GM23248 (cell line): ENCODE results near the gene FGFR2. TPM values are rescaled to one million over a fixed set of nuclear protein-coding genes. Genes with fewer than 3 reads are reported as not detected.
"Not testable (repeated sequence)": the region's sequence is repeated elsewhere in the genome, so short reads cannot be mapped to it uniquely, and the experiment has no call there.

Source experiments
- DNase-seq: peaks from one replicate; pipeline ENCODE4 v3.0.0-alpha.2; 2015
- H2AFZ ChIP-seq: fragments of 200-600 bp; sonication (generic); 2 replicates; pipeline ENCODE4 v1.6.1; 2016; ENCODE audit warnings: antibody characterized with exemption
- H3F3A ChIP-seq: fragments of 200-600 bp; sonication (generic); 2 replicates; pipeline ENCODE4 v1.6.1; 2016; ENCODE audit warnings: mild to moderate bottlenecking, antibody characterized with exemption, mixed run types; ENCODE audit not compliant: insufficient read depth
- H3K27ac ChIP-seq: fragments of 200-600 bp; sonication (generic); 2 replicates; pipeline ENCODE4 v1.5.1; 2016; ENCODE audit warnings: mild to moderate bottlenecking
- H3K27me3 ChIP-seq: fragments of 200-600 bp; sonication (generic); replicated peaks from 2 replicates; pipeline ENCODE4 v1.6.1; 2016; ENCODE audit warnings: mild to moderate bottlenecking; ENCODE audit not compliant: insufficient read depth
- H3K36me3 ChIP-seq: fragments of 200-600 bp; sonication (generic); 2 replicates; pipeline ENCODE4 v1.6.1; 2016; ENCODE audit warnings: low read depth, mild to moderate bottlenecking
- H3K4me1 ChIP-seq: fragments of 200-600 bp; sonication (generic); 2 replicates; pipeline ENCODE4 v1.6.1; 2016; ENCODE audit warnings: mild to moderate bottlenecking; ENCODE audit not compliant: insufficient read depth
- H3K4me2 ChIP-seq: fragments of 200-600 bp; sonication (generic); one replicate; pipeline ENCODE4 v1.6.1; 2016; ENCODE audit warnings: mild to moderate bottlenecking; ENCODE audit not compliant: unreplicated experiment
- H3K4me3 ChIP-seq: fragments of 200-600 bp; sonication (generic); 2 replicates; pipeline ENCODE4 v1.5.1; 2016; ENCODE audit warnings: mild to moderate bottlenecking
- H3K79me2 ChIP-seq: fragments of 200-600 bp; sonication (generic); 2 replicates; pipeline ENCODE4 v1.6.1; 2016; ENCODE audit warnings: mild to moderate bottlenecking; ENCODE audit not compliant: insufficient read depth
- H3K9ac ChIP-seq: fragments of 200-600 bp; sonication (generic); 2 replicates; pipeline ENCODE4 v1.6.1; 2016; ENCODE audit warnings: mild to moderate bottlenecking
- H3K9me2 ChIP-seq: fragments of 200-600 bp; sonication (generic); 2 replicates; pipeline ENCODE4 v1.6.1; 2016; ENCODE audit warnings: mixed run types, mild to moderate bottlenecking, moderate library complexity; ENCODE audit not compliant: insufficient read depth
- H3K9me3 ChIP-seq: fragments of 200-600 bp; sonication (generic); one replicate; pipeline ENCODE4 v1.6.1; 2017; ENCODE audit warnings: low read depth
- H4K20me1 ChIP-seq: fragments of 200-600 bp; sonication (generic); 2 replicates; pipeline ENCODE4 v1.6.0; 2016; ENCODE audit not compliant: insufficient read depth
- EZH2 ChIP-seq: fragments of 200-600 bp; sonication (generic); IDR thresholded peaks from 2 replicates; pipeline ENCODE4 v1.6.1; 2018; ENCODE audit warnings: antibody characterized with exemption, mild to moderate bottlenecking; ENCODE audit not compliant: insufficient read depth, poor library complexity, severe bottlenecking
- EZH2phosphoT487 ChIP-seq: fragments of 200-600 bp; sonication (generic); IDR thresholded peaks from 2 replicates; pipeline ENCODE4 v1.6.1; 2018; ENCODE audit warnings: antibody characterized with exemption, moderate library complexity, mild to moderate bottlenecking, low read depth; ENCODE audit not compliant: insufficient read depth
- WGBS, 2 experiments: methylation state at CpG; one replicate each; pipeline ENCODE4 v1.1.6; 2015 to 2017; ENCODE audit warnings: low lambda C conversion rate in 2 of 2, low coverage in 1 of 2; ENCODE audit errors: missing lambda C conversion rate in 2 of 2; 5-methylcytosine and 5-hydroxymethylcytosine counted together
- in situ Hi-C: fragments of 300-500 bp; cut with MboI; formaldehyde crosslinking; loops from 2 replicates; pipeline ENCODE4 v1.15.0; 2020
- polyA plus RNA-seq: library from polyadenylated mRNA; unstranded; fragments of >200 nt; fragmentation: Nextera tagmentation; extraction: Ambion mirVana; gene quantifications from 2 replicates; pipeline ENCODE4 v1.2.1, GENCODE V29; 2016
- total RNA-seq: library from RNA; depleted of rRNA; stranded (reverse); fragments of >200 nt; shearing (Covaris generic); gene quantifications from 2 replicates; pipeline ENCODE4 v1.2.3, GENCODE V29; 2014

The FGFR2 gene
- total and polyA plus RNA-seq, 2 experiments from 2014 or later = 0.15 TPM; not detected in 1

- WGBS, 2 experiments = 56 to 62% methylated on average over 11 of the region's 11 CpGs
- DNase-seq = no peak
- no peaks in the 10 kb centered on the region for H3K27me3 ChIP-seq
- H3K36me3 ChIP-seq = no peaks in the 10 kb centered on the region
- no peak overlapping the region for H2AFZ ChIP-seq
- no peak overlapping the region for H3K4me3 ChIP-seq
- H3K9me2 ChIP-seq = no peaks in the 10 kb centered on the region
- in situ Hi-C loops = no loop called here
- H3K79me2 ChIP-seq = no peaks in the 10 kb centered on the region
- TF ChIP-seq EZH2phosphoT487 (no peak), EZH2 (no peak)
- no peaks in the 10 kb centered on the region for H3K4me1 ChIP-seq
- no peaks in the 10 kb centered on the region for H3K9me3 ChIP-seq
- H3F3A ChIP-seq = no peaks in the 10 kb centered on the region
- no peak overlapping the region for H3K27ac ChIP-seq
- no peak overlapping the region for H3K9ac ChIP-seq
- no peaks in the 10 kb centered on the region for H4K20me1 ChIP-seq
- H3K4me2 ChIP-seq = no peak overlapping the region
These were observed 76.3 kb downstream of the FGFR2 start for GRCh38 chr10:121521794-121522556.

GRCh38 chr10:121520526-121520925 is 77.7 kb downstream of the FGFR2 start:
- H3K36me3 ChIP-seq, H2AFZ ChIP-seq, H3K79me2 ChIP-seq, H3K27me3 ChIP-seq, in situ Hi-C loops, H3K9ac ChIP-seq, H3K27ac ChIP-seq, H3K9me2 ChIP-seq, H3K9me3 ChIP-seq, H3F3A ChIP-seq, DNase-seq, H4K20me1 ChIP-seq, H3K4me2 ChIP-seq, H3K4me3 ChIP-seq, H3K4me1 ChIP-seq: not testable (repeated sequence)
- WGBS, 2 experiments = 59 to 62% methylated on average over 6 of the region's 6 CpGs

- H3K27ac ChIP-seq = no peak overlapping the region
- no peak for DNase-seq
- no peak overlapping the region for H3K9ac ChIP-seq
- no peaks in the 10 kb centered on the region for H4K20me1 ChIP-seq
- H3K4me3 ChIP-seq = no peak overlapping the region
- no peaks in the 10 kb centered on the region for H3K9me3 ChIP-seq
- no peaks in the 10 kb centered on the region for H3K4me1 ChIP-seq
- H3F3A ChIP-seq = no peaks in the 10 kb centered on the region
- no peaks in the 10 kb centered on the region for H3K36me3 ChIP-seq
- no peak overlapping the region for H3K4me2 ChIP-seq
- H3K27me3 ChIP-seq = no peaks in the 10 kb centered on the region
- no peak overlapping the region for H2AFZ ChIP-seq
- in situ Hi-C loops = no loop called here
- 65% methylated on average over 17 of the region's 17 CpGs for whole genome bisulfite sequencing, 2 experiments
- TF ChIP-seq EZH2 (no peak), EZH2phosphoT487 (no peak)
- no peaks in the 10 kb centered on the region for H3K79me2 ChIP-seq
- no peaks in the 10 kb centered on the region for H3K9me2 ChIP-seq
These were observed 78.2 kb downstream of the FGFR2 start for GRCh38 chr10:121519901-121520493.

- H3K79me2 ChIP-seq = no peaks in the 10 kb centered on the region
- H3K4me3 ChIP-seq = no peak overlapping the region
- H3K9me3 ChIP-seq = no peaks in the 10 kb centered on the region
- H3K27me3 ChIP-seq = no peaks in the 10 kb centered on the region
- TF ChIP-seq EZH2 (no peak), EZH2phosphoT487 (no peak)
- H2AFZ ChIP-seq = no peak overlapping the region
- no peaks in the 10 kb centered on the region for H4K20me1 ChIP-seq
- no peaks in the 10 kb centered on the region for H3K9me2 ChIP-seq
- H3K4me1 ChIP-seq = no peaks in the 10 kb centered on the region
- WGBS, 2 experiments = 33 to 36% methylated on average over 5 of the region's 5 CpGs
- DNase-seq = no peak
- no peak overlapping the region for H3K4me2 ChIP-seq
- in situ Hi-C loops = no loop called here
- no peaks in the 10 kb centered on the region for H3K36me3 ChIP-seq
- no peak overlapping the region for H3K27ac ChIP-seq
- H3F3A ChIP-seq = no peaks in the 10 kb centered on the region
- H3K9ac ChIP-seq = no peak overlapping the region
These were observed 78.8 kb downstream of the FGFR2 start for GRCh38 chr10:121519411-121519810.
